GM23248 (cell line): ENCODE data around the gene EDA.

Source experiments
- EZH2 ChIP-seq: fragments of 200-600 bp; sonication (generic); IDR thresholded peaks from 2 replicates; pipeline ENCODE4 v1.6.1; 2018; ENCODE audit warnings: antibody characterized with exemption, mild to moderate bottlenecking; ENCODE audit not compliant: insufficient read depth, poor library complexity, severe bottlenecking
- EZH2phosphoT487 ChIP-seq: fragments of 200-600 bp; sonication (generic); IDR thresholded peaks from 2 replicates; pipeline ENCODE4 v1.6.1; 2018; ENCODE audit warnings: antibody characterized with exemption, moderate library complexity, mild to moderate bottlenecking, low read depth; ENCODE audit not compliant: insufficient read depth

GRCh38 chrX:70032792-70033191 is 416.9 kb downstream of the EDA start:
- no peak for TF ChIP-seq EZH2
- no peak for TF ChIP-seq EZH2phosphoT487
